Measurements from ENCODE around the gene PHGDH. TPM values are rescaled to one million over a fixed set of nuclear protein-coding genes. Genes with fewer than 3 reads are reported as not detected.

The PHGDH gene
- total and polyA plus RNA-seq, 9 of the 15 experiments (the other 6 are each of a cell fraction or from before 2014, with no cell fraction given), result 6.7 to 84.2 (median 36.2) TPM

- TF ChIP-seq EP400 (IDR thresholded peaks at IDR 0.05) (no peak), VEZF1 (CRISPR knock-in tag; IDR thresholded peaks at IDR 0.05) (no peak), ZNF445 (CRISPR knock-in tag; IDR thresholded peaks at IDR 0.05; ENCODE audit: low read depth) (no peak), LARP7 (IDR thresholded peaks at IDR 0.05) (no peak), ZNF282 (CRISPR knock-in tag; IDR thresholded peaks at IDR 0.05) (no peak), CTCF (IDR thresholded peaks at IDR 0.05 in 2 of 3, conservative IDR thresholded peaks at IDR 0.05 in 1 of 3; ENCODE audit: insufficient read depth in 2 of 3, low read depth in 1 of 3, low read length in 3 of 3) (peak in 1 of 3 experiments; percentile 26; a peak in 1 of 6 replicates)
Measured at GRCh38 chr1:119715542-119715941, 3.8 kb downstream of the PHGDH start (continued).

- DNase-seq (ENCODE audit: extremely low read depth in 1 of 4, low spot score in 3 of 4) (no peak), FAIRE-seq (no peak), ATAC-seq (no peak)
- Histone ChIP-seq H3K9me1 (ENCODE audit: control insufficient read depth, insufficient read depth, low read length) (no peaks in the 10 kb centered on the region), H3K36me3 (ENCODE audit: control insufficient read depth, insufficient read depth, low read length) (peaks cover 8% of the 10 kb centered on the region; the same call in 2 of the 3 replicates), H3K27ac (ENCODE audit: extremely low read depth, low read depth, low read length) (no peak overlapping the region), H4K20me1 (replicated peaks; ENCODE audit: control insufficient read depth, insufficient read depth, low read length) (peaks cover 48% of the 10 kb centered on the region), H3K9ac (ENCODE audit: insufficient read depth in 1 of 2, low read depth in 2 of 2, low read length in 2 of 2) (no peak overlapping the region), H3K79me2 (ENCODE audit: control insufficient read depth, insufficient read depth, low read length) (peaks cover 57% of the 10 kb centered on the region), H3K4me2 (ENCODE audit: insufficient read depth, low read length) (no peak overlapping the region), H3K4me1 (replicated peaks in 1 of 2; ENCODE audit: control insufficient read depth in 2 of 2, insufficient read depth in 2 of 2, low read length in 2 of 2) (peaks cover 0 to 25% of the 10 kb centered on the region in 2 experiments; a peak in 4 of 5 replicates), H3K4me3 (no peak overlapping the region), H2AFZ (ENCODE audit: low read depth, low read length) (no peak overlapping the region), H3K27me3 (ENCODE audit: control insufficient read depth in 2 of 2, insufficient read depth in 2 of 2, low read length in 2 of 2) (no peaks in the 10 kb centered on the region), H3K9me3 (replicated peaks; ENCODE audit: control insufficient read depth, insufficient read depth, low read depth, low read length) (no peaks in the 10 kb centered on the region)
- intact Hi-C loops (cut with micrococcal nuclease), result no loop called here
- CTCF ChIA-PET (ENCODE audit: low intra/inter-chr PET ratio), result no interaction called here
- POLR2A ChIA-PET, result interaction anchor here (1.0 to 1.1 kb wide), 2 partner anchors 9 to 12 kb away, joined by 4 to 6 read pairs; no protein-coding TSS in a partner anchor
- in situ Hi-C loops (cut with MboI), result no loop called here
- BruUV-seq (replicated peaks), result no TSS peak
- TF ChIP-seq MCM5 (IDR thresholded peaks at IDR 0.05; ENCODE audit: low read depth), result no peak
- peak; percentile 73; the same call in 1 of the 2 replicates for TF ChIP-seq ESRRA (IDR thresholded peaks at IDR 0.05; ENCODE audit: borderline replicate concordance, low read depth)
- no peak for TF ChIP-seq TBL1XR1 (IDR thresholded peaks at IDR 0.05; ENCODE audit: low read length in 2 of 2)
- TF ChIP-seq HDAC8 (tag; IDR thresholded peaks at IDR 0.05), result no peak
Measured at GRCh38 chr1:119718409-119718808, 6.7 kb downstream of the PHGDH start.

Data from K562 (cell line).